Erythroblast (primary cell): Measurements from ENCODE around the gene TGFA.

Experiments used
- GATA1 ChIP-seq: IDR thresholded peaks from 2 replicates; pipeline ENCODE4 v1.6.1; 2011; ENCODE audit warnings: low read depth, mild to moderate bottlenecking, control low read depth, low read length, moderate library complexity
- POLR2A ChIP-seq: IDR thresholded peaks from 2 replicates; pipeline ENCODE4 v1.6.1; 2011; ENCODE audit warnings: mild to moderate bottlenecking, low read length

DNA sequence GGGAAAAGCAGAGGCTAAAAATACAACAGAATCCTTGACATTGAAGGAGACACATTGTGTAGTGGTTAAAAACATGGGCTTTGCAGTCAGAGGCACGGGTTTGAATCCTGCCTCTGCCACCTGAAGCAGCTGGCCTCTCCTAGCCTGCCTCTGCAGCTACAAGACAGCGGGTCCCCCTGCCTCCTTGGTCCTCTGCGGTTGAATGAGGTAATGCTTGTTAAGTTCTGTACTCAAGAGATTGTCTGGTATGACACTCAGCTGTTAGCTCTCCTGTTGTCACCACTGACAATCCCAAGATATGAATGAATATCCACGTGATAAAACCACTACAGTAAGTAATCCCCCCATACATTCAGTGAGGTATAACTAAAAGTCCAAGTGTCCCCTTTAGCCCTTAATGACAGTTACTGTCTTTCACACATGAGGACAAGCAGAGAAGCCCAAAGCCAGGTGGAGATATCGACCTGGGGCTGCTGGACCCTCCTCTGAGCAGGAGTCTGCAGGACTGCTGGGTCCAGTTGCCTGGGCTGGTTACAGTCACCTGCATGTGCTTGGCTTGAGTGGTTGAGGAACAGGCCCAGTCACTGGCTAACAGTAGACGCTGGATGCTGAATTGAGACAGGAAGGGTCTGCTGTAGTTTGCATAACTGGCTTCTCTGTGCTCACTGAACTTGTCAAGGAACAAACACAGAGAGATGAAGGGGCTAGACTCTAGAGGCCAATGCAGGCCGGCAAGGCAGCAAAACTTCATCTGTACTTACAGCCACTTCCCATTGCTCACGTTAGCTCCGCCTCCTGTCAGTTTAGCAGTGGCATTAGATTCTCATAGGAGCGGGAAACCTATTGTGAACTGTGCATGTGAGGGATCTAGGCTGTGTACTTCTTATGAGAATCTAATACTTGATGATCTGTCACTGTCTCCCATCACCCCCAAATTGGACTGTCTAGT, 85.5 kb downstream of the TGFA start:
- TF ChIP-seq POLR2A (no peak), GATA1 (no peak)
